GM19455 (cell line): ENCODE measurements around the gene KRT15.

Experiments used
- ATAC-seq: cut with Tn5 transposase; IDR thresholded peaks from one replicate; pipeline ENCODE4 v1.9.1; 2021; ENCODE audit not compliant: unreplicated experiment

The KRT15 gene

DNA sequence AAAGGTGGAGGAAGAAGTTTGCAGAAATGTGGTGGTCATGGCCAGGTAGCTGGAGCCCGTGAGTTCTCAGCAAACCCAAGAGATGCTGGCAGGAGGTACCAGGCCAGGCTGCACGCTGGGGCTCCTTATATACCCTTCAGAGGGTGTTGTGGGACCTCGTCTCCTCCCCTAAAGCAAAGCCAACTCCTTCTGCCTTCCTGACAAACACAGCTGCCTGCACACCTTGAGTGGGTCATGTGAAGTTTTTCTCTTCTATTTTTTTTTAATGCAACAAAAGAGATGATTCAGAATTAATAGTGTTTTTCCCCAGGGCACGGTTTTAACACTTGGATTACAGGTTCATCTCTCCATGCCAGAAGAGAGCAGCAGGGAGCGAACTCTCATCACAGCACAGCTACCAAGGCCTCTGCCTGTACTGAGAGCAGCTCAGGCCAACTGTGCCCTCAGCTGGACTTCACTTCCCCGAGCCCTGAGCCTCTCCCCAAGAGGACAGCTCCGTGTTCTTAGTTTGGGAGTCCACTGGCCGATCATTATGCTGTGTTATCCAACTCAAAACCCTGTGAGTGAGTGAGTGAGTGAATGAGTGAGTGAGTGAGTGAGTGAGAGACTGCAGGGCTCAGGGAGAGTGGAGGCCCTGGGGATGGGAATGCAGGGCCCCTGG lies at the start of gene KRT15:
TSS of gene KRT15 (minus strand) at position 102 of the 661 bp plus-strand sequence. CDS start at position 39, 63 bp downstream.
- no peak for ATAC-seq

DNA sequence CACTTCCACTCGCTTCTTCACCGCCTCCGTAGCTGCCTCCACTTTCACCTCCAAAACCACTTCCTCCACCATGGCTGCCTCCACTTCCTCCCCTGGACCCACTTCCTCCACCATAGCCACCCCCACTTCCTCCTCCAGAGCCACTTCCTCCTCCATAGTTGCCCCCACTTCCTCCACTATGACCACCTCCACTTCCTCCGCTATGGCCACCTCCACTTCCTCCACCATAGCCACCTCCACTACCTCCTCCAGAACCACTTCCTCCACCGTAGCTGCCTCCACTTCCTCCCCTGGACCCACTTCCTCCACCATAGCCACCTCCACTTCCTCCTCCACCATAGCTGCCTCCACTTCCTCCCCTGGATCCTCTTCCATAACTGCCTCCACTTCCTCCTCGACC lies 48.6 kb upstream of the KRT15 start:
- no peak for ATAC-seq

DNA sequence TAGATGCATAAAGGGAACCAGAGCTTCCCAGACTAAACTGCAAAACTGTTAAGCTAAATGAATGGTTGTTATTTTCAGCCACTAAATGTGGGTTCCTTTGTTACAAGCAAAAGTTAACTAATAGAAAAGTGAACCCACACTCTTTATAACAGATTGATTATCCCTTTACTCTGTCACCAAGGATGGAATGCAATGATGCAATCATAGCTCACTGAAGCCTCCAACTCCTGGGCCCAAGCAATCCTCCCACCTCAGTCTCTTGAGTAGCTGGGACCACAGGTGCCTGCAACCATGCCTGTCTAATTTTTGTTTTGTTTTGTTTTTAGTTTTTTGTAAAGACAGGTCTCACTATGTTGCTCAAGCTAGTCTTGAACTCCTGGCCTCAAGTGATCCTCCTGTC lies 46.6 kb upstream of the KRT15 start:
- no peak for ATAC-seq

DNA sequence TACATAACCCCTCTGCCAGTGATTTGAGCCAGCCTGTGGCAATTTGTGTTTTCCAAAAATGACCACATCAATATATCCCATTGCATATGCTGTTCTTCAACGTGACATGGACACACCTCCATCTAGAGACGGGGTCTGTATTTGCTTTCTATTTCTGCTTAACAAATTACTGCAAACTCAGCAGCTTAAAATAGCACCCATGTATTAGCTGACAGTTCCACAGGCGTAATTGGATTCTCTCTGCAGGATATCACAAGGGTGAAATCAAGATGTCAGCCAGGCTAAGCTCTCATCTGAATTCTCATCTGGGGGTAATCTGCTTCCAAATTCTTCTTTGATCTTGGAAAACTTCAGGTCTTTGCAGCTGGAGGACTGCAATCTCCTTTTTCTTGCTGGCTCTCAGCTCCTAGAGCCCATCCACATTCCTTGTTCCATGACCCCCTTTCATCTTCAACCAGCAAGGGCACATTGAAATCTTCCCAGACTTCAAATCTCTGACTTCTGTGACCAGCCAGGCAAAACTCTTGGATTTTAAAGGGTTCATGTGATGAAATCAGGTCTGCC lies 45.0 kb upstream of the KRT15 start:
- ATAC-seq = no peak

DNA sequence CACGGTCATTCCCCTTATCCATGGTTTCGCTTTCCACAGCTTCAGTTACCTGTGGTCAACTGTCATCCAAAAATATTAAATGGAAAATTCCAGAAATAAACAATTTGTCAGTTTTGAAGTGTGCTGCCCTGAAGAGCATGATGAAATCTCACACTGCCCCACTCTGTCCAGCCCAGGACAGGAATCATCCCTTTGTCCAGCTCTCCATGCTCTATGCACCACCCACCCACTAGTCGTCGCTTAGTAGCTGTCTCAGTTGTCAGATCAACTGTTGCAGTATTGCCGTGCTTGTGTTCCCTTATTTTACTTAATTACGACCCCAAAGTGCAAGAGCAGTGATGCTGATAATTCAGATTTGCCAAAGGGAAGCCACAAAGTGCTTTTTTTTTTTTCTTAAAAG lies 42.9 kb upstream of the KRT15 start:
- no peak for ATAC-seq

DNA sequence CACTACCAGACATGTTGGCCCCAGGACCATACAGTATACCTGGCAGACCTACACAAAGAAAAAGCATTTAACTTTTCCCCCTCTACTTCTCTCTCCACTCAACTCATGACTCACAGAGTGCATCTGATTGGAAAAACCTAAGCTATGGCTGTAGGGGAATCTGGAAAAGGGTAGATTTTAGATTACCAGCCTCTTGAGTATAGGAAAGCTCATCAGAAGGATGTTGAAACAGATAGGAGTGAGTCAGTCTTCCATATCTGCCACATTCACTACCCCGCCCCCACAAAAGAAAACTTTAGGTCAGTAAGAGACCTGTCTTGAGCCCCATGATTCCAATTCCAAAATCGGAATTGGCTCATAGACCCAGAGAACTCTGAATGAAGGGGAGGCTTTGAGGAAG lies 40.9 kb upstream of the KRT15 start:
- ATAC-seq = no peak

DNA sequence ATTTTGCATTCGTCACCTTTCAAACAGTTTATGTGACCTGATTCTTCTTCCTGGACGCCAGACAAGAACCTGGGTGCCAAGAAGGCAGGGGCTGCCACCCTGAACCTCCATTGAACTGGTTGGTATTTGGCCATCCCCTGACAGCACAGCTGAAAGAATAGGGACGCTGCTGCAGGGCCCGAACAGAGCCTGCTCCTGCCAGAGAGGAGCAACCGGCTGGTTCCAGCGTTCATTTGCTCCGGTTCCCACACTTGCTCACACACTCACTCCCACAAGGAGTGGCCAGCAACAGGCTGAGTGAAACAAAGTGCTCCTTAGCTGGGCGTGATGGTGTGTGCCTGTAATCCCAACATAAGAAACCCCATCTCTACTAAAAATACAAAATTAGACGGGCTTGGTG lies 38.2 kb upstream of the KRT15 start:
- ATAC-seq = no peak

DNA sequence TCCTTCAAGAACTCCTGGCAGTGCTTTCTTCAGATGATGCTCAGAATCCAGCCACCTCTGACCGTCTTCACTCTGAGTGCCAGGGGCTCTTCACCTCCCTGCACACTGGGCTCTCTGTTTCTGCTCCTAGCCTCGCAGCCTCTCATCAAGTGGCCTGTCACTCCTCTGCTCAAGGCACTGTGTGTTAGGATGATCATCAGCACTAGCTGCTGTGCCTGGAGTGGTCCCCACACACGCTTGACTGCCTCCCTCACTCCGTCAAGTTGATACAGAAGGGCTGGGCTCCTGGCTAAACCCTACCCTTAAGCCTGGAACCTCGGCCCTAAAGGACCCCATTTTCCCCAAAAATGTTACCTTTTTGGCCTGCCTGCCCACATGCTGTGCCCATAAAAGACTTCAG lies 37.6 kb upstream of the KRT15 start:
- no peak for ATAC-seq

DNA sequence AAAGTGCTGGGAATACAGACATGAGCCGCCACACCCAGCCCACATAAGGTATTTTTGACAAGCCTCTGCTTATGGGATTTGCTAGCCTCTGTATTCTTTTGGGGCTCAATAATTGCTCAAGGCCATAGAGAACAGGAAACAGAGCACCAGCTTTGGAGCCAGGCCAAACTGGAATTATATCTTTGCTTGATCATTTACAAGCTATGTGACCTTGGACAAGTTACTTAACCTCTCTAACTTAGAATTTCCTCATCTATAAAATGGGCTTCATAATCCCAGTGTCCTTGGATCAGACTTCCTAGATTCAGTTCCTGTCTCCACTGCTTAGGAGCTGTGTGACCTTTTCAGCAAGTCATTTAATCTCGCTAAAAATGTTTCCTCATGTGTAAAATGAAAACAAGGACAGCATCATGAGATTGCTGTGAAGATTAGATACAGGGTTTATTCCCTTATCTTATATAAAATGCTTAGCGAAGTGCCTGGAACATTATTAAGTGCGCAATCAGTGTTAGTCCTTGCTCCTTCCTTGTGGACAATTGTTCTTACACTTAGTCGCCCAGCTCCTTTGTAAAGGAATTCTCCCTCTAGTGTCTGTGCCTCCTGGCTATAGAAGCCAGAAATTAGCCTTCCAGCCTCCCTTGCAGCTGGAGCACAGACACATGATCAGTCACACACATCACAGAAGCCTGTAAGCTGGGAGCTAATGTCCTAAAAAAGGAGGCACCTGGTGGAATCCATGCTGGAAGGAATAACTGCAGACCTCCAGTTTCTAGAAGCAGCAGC lies 36.6 kb upstream of the KRT15 start:
- ATAC-seq = no peak

DNA sequence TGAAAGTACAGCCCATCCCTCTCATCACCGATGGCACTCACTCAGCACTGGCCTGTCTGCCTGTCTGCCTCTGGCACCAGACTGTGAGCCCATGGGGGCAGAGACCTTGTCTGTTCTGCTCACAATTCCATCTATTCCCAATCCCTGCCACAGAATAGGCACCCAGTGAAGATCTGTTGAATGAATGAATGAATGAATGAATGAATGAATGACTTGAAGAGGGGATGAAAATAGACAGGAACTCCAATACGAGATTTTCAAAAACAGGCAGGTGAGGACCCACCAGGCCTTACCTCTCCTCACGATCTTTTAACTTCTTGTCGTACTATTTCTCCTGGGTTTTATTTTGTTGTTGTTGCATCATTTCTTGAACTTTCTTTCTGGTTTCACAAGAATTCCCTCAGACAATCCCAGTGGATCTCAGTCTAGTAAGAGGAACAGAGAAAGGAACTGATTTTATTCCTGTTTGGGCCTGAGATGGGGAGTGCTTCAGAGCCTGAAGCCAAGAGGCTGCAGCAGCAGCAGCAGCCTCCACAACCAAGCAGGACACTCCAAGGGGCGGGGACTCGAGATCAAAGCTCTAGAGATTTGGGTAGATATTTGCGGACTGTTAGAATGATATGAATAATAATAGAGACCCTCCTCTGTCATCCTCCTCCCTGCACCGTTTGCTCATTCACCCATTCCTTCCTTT lies 35.4 kb upstream of the KRT15 start:
- no peak for ATAC-seq

DNA sequence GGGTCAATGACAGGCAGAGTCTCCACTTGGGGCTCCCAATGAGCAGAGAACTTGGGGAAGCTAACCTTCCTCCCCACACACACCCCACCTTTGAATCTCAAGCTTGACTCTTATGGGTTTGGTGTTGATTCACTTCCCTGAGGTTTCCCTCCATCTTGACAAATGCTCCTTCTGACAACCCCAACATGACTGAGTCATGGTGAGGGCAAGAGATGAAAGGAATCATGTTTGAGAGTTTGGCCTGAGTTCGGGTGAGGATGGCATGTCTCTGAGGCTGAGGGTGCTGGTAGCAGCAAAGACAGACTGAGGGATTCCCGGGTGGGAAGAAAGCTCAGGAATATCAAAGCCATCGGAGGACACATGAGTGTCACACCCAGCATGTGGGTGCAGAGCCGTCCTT lies 34.5 kb upstream of the KRT15 start:
- ATAC-seq = no peak

DNA sequence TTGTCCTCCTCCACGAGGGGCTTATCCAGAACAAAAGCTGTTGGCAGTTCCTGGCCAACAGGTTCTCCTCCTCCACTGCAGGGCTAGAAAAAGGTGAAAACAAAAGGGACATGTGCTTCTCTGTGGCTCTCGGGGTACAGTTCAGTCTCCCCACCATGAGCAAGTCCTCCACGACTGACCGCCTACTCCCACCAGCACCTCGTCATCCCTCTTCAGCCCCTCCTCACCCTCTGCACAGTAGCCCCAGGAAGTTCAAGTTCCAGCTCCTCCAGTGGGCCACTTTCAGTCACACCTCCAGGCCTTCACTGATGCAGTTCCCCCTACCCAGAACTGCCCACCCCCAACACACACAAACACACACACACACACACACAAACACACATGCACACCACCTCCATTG lies 33.8 kb upstream of the KRT15 start:
- ATAC-seq = no peak

DNA sequence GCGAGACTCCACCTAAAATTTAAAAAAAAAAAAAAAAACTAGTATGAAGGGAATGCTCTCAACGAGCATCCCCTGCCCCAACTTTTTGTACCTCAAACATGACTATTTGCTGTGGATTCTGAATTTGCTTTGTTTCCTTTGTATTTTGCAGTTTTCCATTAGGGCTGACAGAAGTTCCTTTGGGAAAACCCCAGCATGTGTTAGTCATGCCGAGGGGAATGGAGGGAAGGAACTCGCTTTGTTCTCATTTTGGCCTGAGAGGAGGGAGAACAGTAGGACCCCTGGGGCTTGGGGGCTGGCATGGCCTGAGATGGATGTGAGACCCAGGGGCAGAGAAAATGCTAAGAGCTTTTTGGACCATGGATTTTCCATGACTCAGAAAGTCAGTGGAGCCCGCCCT lies 32.7 kb upstream of the KRT15 start:
- ATAC-seq = no peak

DNA sequence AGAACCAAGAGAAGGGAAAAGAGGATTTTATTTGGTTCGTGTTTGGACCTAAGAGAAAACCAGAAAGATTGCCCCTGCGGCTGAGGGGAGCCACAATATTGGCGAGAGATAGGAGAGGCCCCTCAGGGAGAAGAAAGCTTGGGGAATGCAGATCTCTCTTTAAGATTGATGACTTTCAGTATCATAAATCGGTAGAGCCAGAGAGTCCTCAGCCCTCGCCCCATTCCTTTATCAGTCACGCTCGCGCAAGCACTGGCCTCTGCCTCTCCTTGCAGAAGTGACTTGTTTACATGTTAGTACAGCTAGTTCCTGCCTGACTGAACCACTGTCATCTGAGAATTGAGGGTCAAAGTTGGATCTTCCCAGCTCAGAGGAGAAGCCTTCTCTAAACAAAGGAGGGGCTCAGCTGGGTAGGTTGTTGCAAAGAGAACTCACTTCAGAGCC lies 30.9 kb upstream of the KRT15 start:
- ATAC-seq = no peak

DNA sequence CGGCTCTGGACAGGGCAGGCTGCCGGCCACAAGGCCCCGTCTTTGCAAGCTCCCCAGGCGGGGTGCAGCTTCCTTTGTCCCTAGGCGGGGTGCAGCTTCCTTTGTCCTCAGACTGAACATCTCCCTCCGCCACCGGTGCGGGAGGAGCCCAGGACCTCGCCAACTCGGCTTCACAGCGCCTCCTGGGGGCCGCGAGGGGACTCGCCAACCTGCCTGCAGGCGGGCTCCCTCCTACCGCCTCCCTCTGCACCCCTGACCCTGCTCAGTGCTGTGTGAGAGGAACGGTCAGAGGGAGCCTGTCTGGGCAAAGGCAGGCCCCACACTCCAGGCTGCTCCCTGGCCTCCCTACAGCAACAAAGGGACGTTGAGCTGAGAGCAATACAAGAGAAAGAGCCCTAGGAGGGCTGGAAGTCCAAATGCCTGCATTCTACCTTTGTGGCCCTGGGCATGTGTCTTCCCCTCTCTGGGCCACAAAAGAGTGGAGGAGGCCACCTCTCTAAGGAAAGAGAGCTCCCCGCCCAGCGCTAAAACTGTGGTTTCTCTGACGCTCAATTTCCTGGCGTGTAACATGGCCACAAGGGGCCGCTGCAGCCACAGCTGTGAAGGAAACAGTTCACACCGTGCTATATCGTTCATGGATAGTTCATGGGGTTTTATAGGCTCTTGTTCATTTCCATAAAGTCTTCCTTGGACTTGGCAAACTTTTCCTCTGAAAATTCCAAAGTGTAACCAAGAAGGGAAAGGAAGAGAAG lies 30.3 kb upstream of the KRT15 start:
- peak; percentile 63 for ATAC-seq

DNA sequence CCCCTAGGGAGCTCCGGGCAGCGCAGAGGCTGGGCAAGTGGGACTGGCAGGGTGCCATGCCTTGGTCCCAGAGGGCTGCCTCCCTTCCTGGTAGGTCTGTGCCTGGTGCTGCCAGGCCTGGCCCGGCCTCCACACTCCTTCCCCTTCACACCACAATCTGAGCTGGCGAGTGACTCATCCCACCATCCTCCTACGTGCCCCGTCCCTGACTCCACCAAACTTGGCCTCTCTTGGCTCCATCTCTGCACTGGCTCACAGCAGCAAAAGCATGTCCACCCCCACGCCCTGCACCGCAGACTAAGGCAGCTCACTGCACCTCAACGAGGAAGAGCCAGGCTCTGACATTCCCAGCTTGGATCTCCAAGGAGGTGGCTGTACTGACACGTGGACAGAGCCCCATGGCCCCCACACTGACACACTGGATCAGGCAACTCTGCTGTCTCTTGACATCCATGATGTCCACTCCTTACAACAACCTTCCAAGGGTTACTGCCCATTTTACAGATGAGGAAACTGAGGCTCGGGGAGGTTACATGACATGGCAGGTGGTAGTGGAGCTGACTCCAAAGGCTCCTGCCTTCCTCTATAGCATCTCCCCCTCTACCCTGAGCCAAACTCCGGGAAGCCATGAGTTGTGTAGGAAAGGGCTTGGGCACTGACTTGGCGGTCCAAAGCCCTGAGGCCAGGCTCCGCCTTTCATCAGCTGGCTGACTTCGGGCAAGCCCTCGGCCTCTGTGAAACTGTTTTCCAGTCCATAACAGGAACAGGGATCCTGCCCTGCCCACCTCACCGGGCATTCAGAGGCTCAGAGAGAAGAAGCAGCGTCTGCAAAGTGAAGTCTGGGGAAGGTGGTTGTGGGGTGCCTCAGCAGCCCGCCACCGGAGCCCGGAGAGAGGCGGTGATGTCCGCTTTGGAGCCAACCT lies 29.5 kb upstream of the KRT15 start:
- ATAC-seq = no peak

DNA sequence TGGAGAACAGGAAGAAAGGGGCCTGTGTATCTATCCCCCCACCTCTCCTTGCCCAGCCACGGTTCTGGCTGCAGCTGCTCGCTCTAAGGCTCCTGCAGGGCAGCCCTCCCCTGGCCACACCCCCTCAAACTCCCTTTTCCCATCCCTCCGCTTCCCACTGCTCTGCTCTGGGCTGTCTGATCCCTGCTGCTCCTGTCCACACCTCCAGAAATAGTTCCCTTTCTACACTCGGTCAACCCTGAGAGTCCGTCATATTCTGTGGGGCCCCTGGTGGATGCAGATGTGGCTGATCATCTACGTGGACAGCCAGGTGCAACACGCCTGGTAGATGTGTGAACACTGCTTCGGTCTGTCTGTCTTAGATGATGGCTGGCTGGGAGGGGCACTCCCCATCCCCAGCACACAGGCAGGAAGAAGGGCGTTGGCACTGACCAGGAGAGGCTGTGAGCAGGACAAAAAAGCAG lies 28.7 kb upstream of the KRT15 start:
- no peak for ATAC-seq

DNA sequence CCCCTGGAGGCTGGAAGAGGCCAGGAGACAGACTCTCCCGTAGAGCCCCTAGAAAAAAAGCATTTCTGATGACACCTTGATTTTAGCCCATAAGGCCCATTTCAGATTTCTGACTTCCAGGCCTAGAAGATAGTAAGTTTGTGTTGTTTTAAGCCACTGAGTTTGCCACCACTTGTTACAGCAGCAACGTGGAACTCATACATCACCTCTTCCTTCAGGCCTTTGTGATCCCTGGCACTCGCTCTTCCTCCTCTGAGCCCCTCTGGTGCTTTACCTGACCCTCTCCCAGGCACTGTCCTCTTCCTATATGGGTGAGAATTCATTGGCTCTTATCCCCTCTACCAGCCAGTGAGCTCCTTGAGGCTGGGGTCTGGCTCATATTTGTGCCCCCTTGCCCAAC lies 28.1 kb upstream of the KRT15 start:
- no peak for ATAC-seq

DNA sequence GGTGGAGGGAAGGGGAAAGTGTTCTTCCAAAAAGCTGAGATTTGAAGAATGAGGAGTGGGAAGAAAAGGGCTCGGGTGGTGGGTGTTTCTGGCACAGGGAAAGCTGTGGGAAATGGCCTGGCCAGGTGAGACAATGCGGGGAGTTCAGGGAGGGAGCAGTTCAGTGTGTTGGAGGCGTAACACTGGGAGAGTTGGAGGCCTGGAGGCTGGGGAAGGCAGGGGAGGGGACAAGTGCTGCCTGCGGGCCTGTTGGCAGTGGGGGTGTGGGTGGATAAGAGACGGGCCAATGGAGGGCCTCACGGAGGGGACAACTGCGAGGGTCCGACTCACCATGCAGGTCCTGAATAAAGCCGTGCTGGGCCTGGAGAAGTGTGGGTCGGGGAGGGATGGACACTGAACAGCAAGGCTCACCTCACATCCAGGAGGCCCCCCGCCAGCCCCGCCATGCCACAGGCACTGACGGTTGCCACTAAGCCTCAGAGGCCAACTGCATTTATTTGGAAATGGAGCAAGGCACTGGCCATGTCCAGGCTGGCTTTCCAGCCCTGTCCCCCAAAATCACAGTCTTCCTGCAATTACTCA lies 27.2 kb upstream of the KRT15 start:
- no peak for ATAC-seq
